Activated naive CD8-positive, alpha-beta T cell treated with anti-CD3 and anti-CD28 coated beads, Interleukin-2, amount 10 ng/mL, durations not matched to agents 7 days and 5 days (primary cell): ENCODE measurements around the gene NFKBIZ. TPM values are rescaled to one million over a fixed set of nuclear protein-coding genes. Genes with fewer than 3 reads are reported as not detected.

Experiments used
- ATAC-seq: fragments of 150-1000 bp; cut with Tn5 transposase; one replicate; pipeline ENCODE4 v1.10.0; 2021; ENCODE audit warnings: low read depth, moderate library complexity
- POLR2A ChIA-PET: fragments of 350-600 bp; sonication (Branson Sonifier 250); formaldehyde crosslinking; loops from one replicate; lab custom pipeline; 2021; ENCODE audit warnings: antibody characterized with exemption; lab: Charles Lee
- DNase-seq: peaks from one replicate; pipeline ENCODE4 v3.0.0; 2021
- H3K27ac Mint-ChIP-seq: one replicate; pipeline ENCODE4 v1.8.0; 2022; ENCODE audit warnings: mild to moderate bottlenecking, mixed read lengths
- H3K27me3 Mint-ChIP-seq: one replicate; pipeline ENCODE4 v1.8.0; 2022; ENCODE audit warnings: mild to moderate bottlenecking, moderate library complexity, mixed read lengths
- H3K36me3 Mint-ChIP-seq: one replicate; pipeline ENCODE4 v1.8.0; 2021; ENCODE audit warnings: mild to moderate bottlenecking, mixed read lengths
- H3K4me1 Mint-ChIP-seq: one replicate; pipeline ENCODE4 v1.8.0; 2021; ENCODE audit warnings: mixed read lengths
- H3K4me3 Mint-ChIP-seq: one replicate; pipeline ENCODE4 v1.8.0; 2022; ENCODE audit warnings: mild to moderate bottlenecking, moderate library complexity, mixed read lengths
- H3K9me3 Mint-ChIP-seq: one replicate; pipeline ENCODE4 v1.8.0; 2021; ENCODE audit warnings: mixed read lengths
- total RNA-seq, 2 experiments: library from RNA; stranded (reverse); gene quantifications; one replicate each; pipeline ENCODE4 v1.2.3, GENCODE V29; 2021

The NFKBIZ gene
- total RNA-seq, 2 experiments from 2014 or later: 72.5 to 76.3 TPM

GRCh38 chr3:101829437-101829830 is 19.9 kb upstream of the NFKBIZ start:
- DNase-seq: no peak
- Mint-ChIP-seq H3K27me3 (no peaks in the 10 kb centered on the region), H3K36me3 (peaks cover 28% of the 10 kb centered on the region), H3K27ac (peak overlapping the region; percentile 95), H3K9me3 (no peaks in the 10 kb centered on the region), H3K4me1 (peaks cover 56% of the 10 kb centered on the region), H3K4me3 (peak overlapping the region; percentile 89)
- ATAC-seq: no peak
- POLR2A ChIA-PET: interaction anchor here (0.7 to 4.9 kb wide), 6 partner anchors 12 to 107 kb away, joined by 3 to 124 read pairs (median 6); partner anchors contain the start of gene NFKBIZ

GRCh38 chr3:101829874-101830273 is 19.4 kb upstream of the NFKBIZ start:
- POLR2A ChIA-PET: interaction anchor here (0.7 to 4.9 kb wide), 6 partner anchors 11 to 107 kb away, joined by 3 to 124 read pairs (median 6); partner anchors contain the start of gene NFKBIZ
- peaks cover 59% of the 10 kb centered on the region for H3K4me1 Mint-ChIP-seq
- ATAC-seq (no peak), DNase-seq (no peak)
- peak overlapping the region; percentile 95 for H3K27ac Mint-ChIP-seq
- H3K9me3 Mint-ChIP-seq: no peaks in the 10 kb centered on the region
- peak overlapping the region; percentile 89 for H3K4me3 Mint-ChIP-seq
- H3K36me3 Mint-ChIP-seq: peaks cover 30% of the 10 kb centered on the region
- no peaks in the 10 kb centered on the region for H3K27me3 Mint-ChIP-seq

- Mint-ChIP-seq H3K4me1 (peaks cover 59% of the 10 kb centered on the region), H3K27ac (peak overlapping the region; percentile 89), H3K27me3 (no peaks in the 10 kb centered on the region), H3K4me3 (peak overlapping the region; percentile 65), H3K36me3 (peaks cover 39% of the 10 kb centered on the region), H3K9me3 (no peaks in the 10 kb centered on the region)
- ATAC-seq (peak; percentile 18), DNase-seq (no peak)
- POLR2A ChIA-PET: interaction anchor here (1.0 kb wide), 1 partner anchor 16 kb away, joined by 9 read pairs; the partner anchor contains the start of gene NFKBIZ
Observed at GRCh38 chr3:101833446-101833974, 15.8 kb upstream of the NFKBIZ start.

GRCh38 chr3:101835676-101836075 is 13.6 kb upstream of the NFKBIZ start:
- Mint-ChIP-seq H3K9me3 (no peaks in the 10 kb centered on the region), H3K4me1 (peaks cover 53% of the 10 kb centered on the region), H3K4me3 (no peak overlapping the region), H3K27me3 (no peaks in the 10 kb centered on the region), H3K27ac (no peak overlapping the region), H3K36me3 (peaks cover 49% of the 10 kb centered on the region)
- POLR2A ChIA-PET: interaction anchor here (1.1 kb wide), 1 partner anchor 13 kb away, joined by 5 read pairs; no protein-coding TSS in a partner anchor
- DNase-seq (no peak), ATAC-seq (no peak)

- Mint-ChIP-seq H3K27ac (no peak overlapping the region), H3K9me3 (no peaks in the 10 kb centered on the region), H3K4me1 (peaks cover 51% of the 10 kb centered on the region), H3K27me3 (no peaks in the 10 kb centered on the region), H3K36me3 (peaks cover 50% of the 10 kb centered on the region), H3K4me3 (no peak overlapping the region)
- POLR2A ChIA-PET: interaction anchor here (1.1 kb wide), 1 partner anchor 12 kb away, joined by 5 read pairs; no protein-coding TSS in a partner anchor
- no peak for ATAC-seq
- no peak for DNase-seq
Observed at GRCh38 chr3:101836160-101836559, 13.2 kb upstream of the NFKBIZ start.

- Mint-ChIP-seq H3K4me3 (no peak overlapping the region), H3K36me3 (peaks cover 51% of the 10 kb centered on the region), H3K9me3 (peaks cover under 1% of the 10 kb centered on the region), H3K4me1 (peaks cover 49% of the 10 kb centered on the region), H3K27ac (no peak overlapping the region), H3K27me3 (no peaks in the 10 kb centered on the region)
- POLR2A ChIA-PET: no interaction called here
- ATAC-seq: no peak
- DNase-seq: no peak
Observed at GRCh38 chr3:101836652-101837598, 12.4 kb upstream of the NFKBIZ start.

- H3K27ac Mint-ChIP-seq: no peak overlapping the region
Observed at GRCh38 chr3:101838691-101839090, 10.6 kb upstream of the NFKBIZ start.

GRCh38 chr3:101840066-101840465 is 9.2 kb upstream of the NFKBIZ start:
- ATAC-seq (no peak), DNase-seq (no peak)
- Mint-ChIP-seq H3K9me3 (peaks cover 3% of the 10 kb centered on the region), H3K4me3 (no peak overlapping the region), H3K27ac (no peak overlapping the region), H3K27me3 (no peaks in the 10 kb centered on the region), H3K4me1 (peaks cover 26% of the 10 kb centered on the region), H3K36me3 (peaks cover 44% of the 10 kb centered on the region)
- POLR2A ChIA-PET: interaction anchor here (0.7 kb wide), 1 partner anchor 10 kb away, joined by 4 read pairs; no protein-coding TSS in a partner anchor

More at GRCh38 chr3:101838691-101839090, 10.6 kb upstream of the NFKBIZ start:
- no peak overlapping the region for H3K4me3 Mint-ChIP-seq
- ATAC-seq: no peak
- DNase-seq: no peak
- no peaks in the 10 kb centered on the region for H3K27me3 Mint-ChIP-seq
- POLR2A ChIA-PET: interaction anchor here (1.8 kb wide), 1 partner anchor 11 kb away, joined by 5 read pairs; the partner anchor contains the start of gene NFKBIZ
- H3K9me3 Mint-ChIP-seq: peaks cover 3% of the 10 kb centered on the region
- peaks cover 51% of the 10 kb centered on the region for H3K36me3 Mint-ChIP-seq
- H3K4me1 Mint-ChIP-seq: peaks cover 38% of the 10 kb centered on the region

- POLR2A ChIA-PET: interaction anchor here (0.7 to 1.2 kb wide), 3 partner anchors 13 to 299 kb away, joined by 3 to 4 read pairs (median 4); no protein-coding TSS in a partner anchor
- Mint-ChIP-seq H3K27ac (no peak overlapping the region), H3K9me3 (peaks cover 3% of the 10 kb centered on the region), H3K4me1 (peaks cover 14% of the 10 kb centered on the region), H3K36me3 (peaks cover 40% of the 10 kb centered on the region), H3K27me3 (no peaks in the 10 kb centered on the region), H3K4me3 (no peak overlapping the region)
- ATAC-seq: no peak
- no peak for DNase-seq
Observed at GRCh38 chr3:101842245-101842934, 6.9 kb upstream of the NFKBIZ start.

GRCh38 chr3:101842935-101843330 is 6.4 kb upstream of the NFKBIZ start:
- no peak overlapping the region for H3K4me3 Mint-ChIP-seq
- H3K9me3 Mint-ChIP-seq: peaks cover 3% of the 10 kb centered on the region
- H3K27me3 Mint-ChIP-seq: no peaks in the 10 kb centered on the region
- ATAC-seq: no peak
- POLR2A ChIA-PET: interaction anchor here (0.7 to 1.0 kb wide), 2 partner anchors 14 to 300 kb away, joined by 4 read pairs; no protein-coding TSS in a partner anchor
- H3K36me3 Mint-ChIP-seq: peaks cover 40% of the 10 kb centered on the region
- no peak overlapping the region for H3K27ac Mint-ChIP-seq
- H3K4me1 Mint-ChIP-seq: peaks cover 15% of the 10 kb centered on the region
- no peak for DNase-seq

- no peak overlapping the region for H3K27ac Mint-ChIP-seq
- DNase-seq (no peak), ATAC-seq (no peak)
- no peaks in the 10 kb centered on the region for H3K27me3 Mint-ChIP-seq
- H3K4me1 Mint-ChIP-seq: peaks cover 16% of the 10 kb centered on the region
- peaks cover 32% of the 10 kb centered on the region for H3K36me3 Mint-ChIP-seq
- POLR2A ChIA-PET: interaction anchor here (5.1 kb wide), 1 partner anchor 17 kb away, joined by 124 read pairs; no protein-coding TSS in a partner anchor
- peaks cover 3% of the 10 kb centered on the region for H3K9me3 Mint-ChIP-seq
- H3K4me3 Mint-ChIP-seq: no peak overlapping the region
Observed at GRCh38 chr3:101845425-101845824, 3.9 kb upstream of the NFKBIZ start.

- H3K27ac Mint-ChIP-seq: no peak overlapping the region
- peaks cover 3% of the 10 kb centered on the region for H3K9me3 Mint-ChIP-seq
- peaks cover 33% of the 10 kb centered on the region for H3K36me3 Mint-ChIP-seq
- no peaks in the 10 kb centered on the region for H3K27me3 Mint-ChIP-seq
- DNase-seq: no peak
- POLR2A ChIA-PET: interaction anchor here (5.1 kb wide), 1 partner anchor 19 kb away, joined by 124 read pairs; no protein-coding TSS in a partner anchor
- peaks cover 18% of the 10 kb centered on the region for H3K4me1 Mint-ChIP-seq
- ATAC-seq: no peak
- H3K4me3 Mint-ChIP-seq: no peak overlapping the region
Observed at GRCh38 chr3:101846709-101847108, 2.6 kb upstream of the NFKBIZ start.
